Body of pancreas (tissue), 4 donors: ENCODE data around the gene HMGB1.

Experiments
- CTCF ChIP-seq, 7 experiments: fragments of 450-650 bp in 4 of 7; fragments of 200-600 bp in 3 of 7; sonication (generic) in 3 of 7; IDR thresholded peaks; one replicate each; pipeline ENCODE4 v1.5.1; 2016 to 2019; ENCODE audit warnings: antibody characterized with exemption in 7 of 7
- POLR2A ChIP-seq, 3 donors: fragments of 450-650 bp; IDR thresholded peaks; one replicate each; pipeline ENCODE4 v1.6.1; 2016; ENCODE audit warnings: antibody characterized with exemption in 3 of 3, mild to moderate bottlenecking in 2 of 3

GRCh38 chr13:30442926-30443325, 22.8 kb downstream of the HMGB1 start:
- no peak for TF ChIP-seq CTCF (IDR thresholded peaks at IDR 0.05)
- no peak for TF ChIP-seq POLR2A (IDR thresholded peaks at IDR 0.05)
